Adipocyte (in vitro differentiated cells): ENCODE measurements around the gene RUSC2.

Experiments used
- DNase-seq: peaks from one replicate; pipeline ENCODE4 v3.0.0-alpha.2; 2015; ENCODE audit warnings: low read depth
- H3K27me3 ChIP-seq: replicated peaks from 2 replicates; pipeline ENCODE4 v1.7.0; 2013; ENCODE audit warnings: mild to moderate bottlenecking, low read length, moderate library complexity; ENCODE audit not compliant: control insufficient read depth, insufficient read depth
- H3K36me3 ChIP-seq: 2 replicates; pipeline ENCODE4 v1.7.0; 2013; ENCODE audit warnings: low read length, mild to moderate bottlenecking, moderate library complexity; ENCODE audit not compliant: control insufficient read depth, insufficient read depth, severe bottlenecking
- H3K4me1 ChIP-seq: 2 replicates; pipeline ENCODE4 v1.7.0; 2013; ENCODE audit warnings: mild to moderate bottlenecking, low read length, moderate library complexity; ENCODE audit not compliant: control insufficient read depth, insufficient read depth
- H3K4me3 ChIP-seq: 2 replicates; pipeline ENCODE4 v1.7.0; 2013; ENCODE audit warnings: mild to moderate bottlenecking, low read length, moderate library complexity
- H3K9ac ChIP-seq: 2 replicates; pipeline ENCODE4 v1.7.0; 2013; ENCODE audit warnings: mild to moderate bottlenecking, low read length, moderate library complexity
- H3K9me3 ChIP-seq: 2 replicates; pipeline ENCODE4 v1.7.0; 2013; ENCODE audit warnings: mild to moderate bottlenecking, low read length, moderate library complexity; ENCODE audit not compliant: control insufficient read depth

The RUSC2 gene

DNA sequence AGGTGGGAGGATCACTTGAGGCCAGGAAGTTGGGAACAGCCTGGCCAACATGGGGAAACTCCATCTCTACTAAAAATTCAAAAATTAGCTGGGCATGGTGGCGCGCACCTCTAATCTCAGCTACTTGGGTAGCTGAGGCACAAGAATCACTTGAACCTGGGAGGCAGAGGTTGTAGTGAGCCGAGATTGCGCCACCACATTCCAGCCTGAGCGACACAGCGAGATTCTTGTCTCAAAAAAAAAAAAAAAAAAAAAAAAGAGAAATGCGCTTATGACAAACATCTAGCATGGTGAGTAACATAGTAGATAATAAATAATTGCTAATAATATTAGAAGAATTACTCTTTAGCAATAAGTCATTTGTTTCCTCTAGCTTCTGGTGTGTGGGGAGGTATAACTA lies 25.9 kb downstream of the RUSC2 start:
- Histone ChIP-seq H3K9me3 (no peaks in the 10 kb centered on the region), H3K9ac (peak overlapping the region; percentile 83), H3K27me3 (no peaks in the 10 kb centered on the region), H3K36me3 (no peaks in the 10 kb centered on the region), H3K4me1 (peaks cover 68% of the 10 kb centered on the region), H3K4me3 (peak overlapping the region; percentile 36)
- no peak for DNase-seq

DNA sequence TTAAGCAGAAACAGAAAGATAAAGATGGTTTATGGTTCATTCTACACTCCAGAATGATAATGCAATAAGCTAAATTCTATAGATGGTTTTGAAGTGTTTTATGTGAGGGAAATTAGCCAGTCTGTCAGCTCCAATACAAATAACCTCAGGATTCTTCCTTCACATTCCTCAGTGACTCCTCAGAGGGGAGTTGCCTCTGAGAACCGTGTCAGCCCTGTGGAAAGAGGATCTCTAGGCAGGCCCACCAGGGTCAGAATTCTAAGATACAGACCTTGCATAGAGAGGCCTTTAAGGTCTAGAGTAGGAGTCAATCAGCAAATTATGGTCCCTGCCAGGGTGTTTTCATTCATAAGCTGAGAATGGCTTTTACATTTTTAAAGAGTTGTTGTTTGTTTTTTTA lies 26.6 kb downstream of the RUSC2 start:
- Histone ChIP-seq H3K9me3 (no peaks in the 10 kb centered on the region), H3K27me3 (no peaks in the 10 kb centered on the region), H3K4me1 (peaks cover 71% of the 10 kb centered on the region), H3K9ac (peak overlapping the region; percentile 83), H3K36me3 (no peaks in the 10 kb centered on the region), H3K4me3 (peak overlapping the region; percentile 36)
- peak; percentile 80 for DNase-seq

DNA sequence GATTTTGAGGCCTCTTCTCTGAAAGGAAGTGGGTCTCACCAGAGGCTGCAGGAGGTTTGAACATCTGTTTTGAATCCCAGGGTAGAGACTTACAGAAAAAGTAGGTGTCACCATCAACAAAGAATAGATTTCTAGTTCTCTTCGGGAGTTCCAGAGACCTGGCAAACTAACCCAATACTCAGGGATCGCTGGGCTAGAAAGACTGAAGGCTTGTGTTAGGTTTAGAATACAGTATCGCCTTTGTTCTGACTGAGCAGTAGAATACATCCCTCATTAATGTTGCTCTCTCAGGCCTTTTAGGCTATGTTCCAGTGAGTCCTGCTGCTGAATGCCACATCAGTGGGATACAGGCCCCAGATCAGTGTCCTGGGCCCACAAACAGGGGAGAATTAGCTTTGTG lies 27.2 kb downstream of the RUSC2 start:
- Histone ChIP-seq H3K9me3 (no peaks in the 10 kb centered on the region), H3K36me3 (no peaks in the 10 kb centered on the region), H3K9ac (peak overlapping the region; percentile 83), H3K4me3 (peak overlapping the region; percentile 4), H3K27me3 (no peaks in the 10 kb centered on the region), H3K4me1 (peaks cover 75% of the 10 kb centered on the region)
- DNase-seq: peak; percentile 61

DNA sequence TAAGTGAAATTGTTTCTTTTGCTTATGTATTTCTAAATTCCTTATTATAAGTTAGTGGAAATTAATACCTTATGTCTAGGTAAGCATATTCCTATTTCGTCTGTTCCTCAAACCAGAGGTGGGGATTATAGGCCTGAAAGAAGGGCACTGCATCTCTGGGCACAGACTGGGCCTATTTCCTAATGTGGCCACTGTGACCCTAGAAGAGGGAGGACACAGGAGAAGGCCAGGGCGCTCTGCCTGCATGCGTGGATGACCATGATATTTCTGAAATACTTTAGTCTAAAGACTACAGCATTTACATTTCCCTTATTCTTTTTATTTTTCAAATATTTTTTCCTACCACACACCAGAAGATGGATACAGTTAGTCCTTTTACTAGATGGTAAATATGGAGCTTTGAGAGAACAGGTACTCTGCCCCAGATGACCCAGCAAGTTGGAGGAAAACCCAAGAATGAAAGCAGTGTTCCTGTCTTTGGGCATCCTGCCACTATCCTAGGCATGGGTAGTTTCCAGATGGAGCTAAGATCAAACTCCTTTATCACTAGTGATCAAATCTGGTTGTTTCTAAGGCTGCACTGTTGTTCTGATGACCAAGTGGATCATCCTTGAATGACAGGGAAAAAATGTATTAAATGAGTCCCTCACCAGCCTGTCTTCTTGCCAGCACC lies 27.8 kb downstream of the RUSC2 start:
- peaks cover 75% of the 10 kb centered on the region for H3K4me1 ChIP-seq
- no peaks in the 10 kb centered on the region for H3K36me3 ChIP-seq

DNA sequence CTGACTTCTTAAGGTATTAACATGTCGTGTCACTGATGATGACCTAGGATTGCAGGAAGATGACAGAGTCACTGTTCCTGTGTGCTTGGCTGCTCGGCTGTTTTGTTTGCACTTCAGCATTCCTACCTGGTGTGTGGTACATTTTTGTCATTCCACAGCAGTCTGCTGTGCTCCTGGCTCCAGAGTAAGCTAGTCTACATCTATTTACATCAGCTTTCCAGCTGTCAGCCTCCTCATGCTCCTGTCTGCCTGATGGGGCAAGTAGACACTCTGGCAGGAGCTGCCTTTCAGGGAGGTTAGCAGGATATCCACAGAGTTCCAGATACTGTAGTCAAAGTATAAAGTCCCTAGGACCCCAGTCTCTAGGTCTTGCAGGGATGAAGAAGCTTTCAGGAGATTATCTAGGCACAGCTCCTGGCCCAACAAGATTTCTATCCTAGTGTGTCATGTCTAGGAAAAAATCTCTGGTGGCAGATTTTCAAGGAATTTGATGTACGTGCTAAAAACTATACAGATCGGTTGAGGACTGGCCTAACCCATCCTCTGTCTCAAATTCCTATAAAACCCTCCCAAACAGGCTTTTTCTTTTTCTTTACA lies 28.4 kb downstream of the RUSC2 start:
- Histone ChIP-seq H3K36me3 (no peaks in the 10 kb centered on the region), H3K9me3 (no peaks in the 10 kb centered on the region), H3K9ac (peak overlapping the region; percentile 83), H3K4me1 (peaks cover 78% of the 10 kb centered on the region), H3K4me3 (peak overlapping the region; percentile 32), H3K27me3 (no peaks in the 10 kb centered on the region)
- DNase-seq: peak; percentile 72

More for the DNA sequence above, 27.8 kb downstream of the RUSC2 start:
- Histone ChIP-seq H3K4me3 (peak overlapping the region; percentile 4), H3K9me3 (no peaks in the 10 kb centered on the region), H3K9ac (peak overlapping the region; percentile 83), H3K27me3 (no peaks in the 10 kb centered on the region)
- no peak for DNase-seq

DNA sequence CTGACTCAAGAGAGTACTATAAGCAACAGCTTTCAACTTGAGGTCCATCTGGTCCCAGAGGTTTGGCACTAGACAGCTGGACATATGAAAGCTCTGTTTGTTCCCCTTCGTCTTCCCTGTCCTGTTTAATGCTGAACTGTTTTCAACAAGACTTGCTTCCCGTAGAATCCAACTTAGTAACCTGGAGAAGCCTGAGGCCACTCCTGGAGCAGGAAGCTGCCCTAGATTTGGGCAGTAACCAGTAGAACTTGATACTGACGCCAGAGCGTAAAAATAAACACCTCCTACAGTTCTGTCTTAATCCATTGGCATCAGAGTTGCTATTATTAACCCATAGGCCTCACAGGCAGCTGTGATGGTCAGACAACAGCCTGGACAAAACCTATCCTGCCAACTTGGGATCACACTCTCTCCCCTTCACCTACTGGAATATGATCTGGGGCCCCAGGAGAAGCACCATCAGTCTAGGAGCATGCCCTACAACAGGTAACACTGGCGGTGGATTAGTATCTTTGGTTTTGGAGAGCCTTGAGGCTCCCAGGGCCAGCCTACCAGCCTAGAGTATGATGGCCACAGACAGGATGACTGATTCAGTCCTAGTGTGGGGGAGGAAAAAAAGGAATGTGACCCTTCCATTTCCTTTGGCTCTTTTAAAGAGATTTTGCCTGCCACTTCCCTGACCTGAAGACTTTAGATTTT lies 29.2 kb downstream of the RUSC2 start:
- Histone ChIP-seq H3K9ac (peak overlapping the region; percentile 83), H3K9me3 (no peaks in the 10 kb centered on the region), H3K4me3 (peak overlapping the region; percentile 32), H3K4me1 (peaks cover 76% of the 10 kb centered on the region), H3K27me3 (no peaks in the 10 kb centered on the region), H3K36me3 (no peaks in the 10 kb centered on the region)
- DNase-seq: peak; percentile 42

DNA sequence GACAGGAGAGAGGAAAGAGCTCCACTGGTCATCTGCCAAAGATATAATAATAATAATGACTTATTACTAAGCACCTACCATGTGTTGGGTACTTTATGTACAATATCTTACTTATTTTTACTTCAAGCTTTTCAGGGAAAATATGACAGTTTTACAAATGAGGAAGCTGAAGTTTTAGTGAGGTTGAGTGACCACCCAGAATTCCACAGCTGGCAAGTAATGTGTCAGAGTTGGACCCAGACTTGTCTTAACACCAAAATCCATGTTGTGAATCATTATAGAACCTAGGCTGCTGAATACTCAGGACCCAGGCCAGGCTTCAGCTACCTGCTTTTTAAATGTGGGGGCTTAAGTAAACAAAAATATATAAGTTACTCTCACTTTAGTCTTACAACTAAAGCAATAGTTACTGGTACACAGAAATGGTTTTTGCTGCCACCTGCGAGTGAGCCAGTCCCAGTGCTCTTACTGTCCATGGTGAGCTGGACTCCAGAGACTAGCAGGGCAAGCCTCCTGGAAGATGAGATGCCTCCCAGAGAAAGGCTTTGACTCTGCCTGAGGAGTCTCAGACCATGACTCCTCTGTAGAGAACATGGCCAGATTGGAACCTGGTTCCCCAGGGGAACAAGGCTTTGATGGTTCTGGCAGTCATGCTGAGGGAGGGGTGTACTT lies 29.9 kb downstream of the RUSC2 start:
- Histone ChIP-seq H3K9ac (peak overlapping the region; percentile 83), H3K36me3 (no peaks in the 10 kb centered on the region), H3K27me3 (no peaks in the 10 kb centered on the region), H3K4me1 (peaks cover 76% of the 10 kb centered on the region), H3K4me3 (peak overlapping the region; percentile 32), H3K9me3 (no peaks in the 10 kb centered on the region)
- peak; percentile 10 for DNase-seq

DNA sequence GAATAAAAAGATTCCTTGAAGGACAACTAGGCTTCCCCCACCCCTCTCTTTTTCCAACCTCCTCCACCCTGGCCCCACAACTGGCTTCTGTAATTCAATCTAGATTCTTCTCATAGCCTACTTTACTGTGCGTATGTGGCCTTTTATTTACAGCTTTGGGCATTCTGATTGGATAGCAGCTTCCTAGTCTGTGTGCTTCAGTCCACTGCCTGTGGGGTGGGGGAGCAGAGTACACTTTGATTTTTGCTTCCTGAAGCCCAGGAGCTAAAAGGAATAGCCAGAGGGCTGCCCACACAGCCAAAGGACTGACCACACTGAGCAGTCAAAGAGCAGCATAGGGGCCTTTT lies 30.4 kb downstream of the RUSC2 start:
- H3K4me1 ChIP-seq: peaks cover 76% of the 10 kb centered on the region
- DNase-seq: peak; percentile 38

DNA sequence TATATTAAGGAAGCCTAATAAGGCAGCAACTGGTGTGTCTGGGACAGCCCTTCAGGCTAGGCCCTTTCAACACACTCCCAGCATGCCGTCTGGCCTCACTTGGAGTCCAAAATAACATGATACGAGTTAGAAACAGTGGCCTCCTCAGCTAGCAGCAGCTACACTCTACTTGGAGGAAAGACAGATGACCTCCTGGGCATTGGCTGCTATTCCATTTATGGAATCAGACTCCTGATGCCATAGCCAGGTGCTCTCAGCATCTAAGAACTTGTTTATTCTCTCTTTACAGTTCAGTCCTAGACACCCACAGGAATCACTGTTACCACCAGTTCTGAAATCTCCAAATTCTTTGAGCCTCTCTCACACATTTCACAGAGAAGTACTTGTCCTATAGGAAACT lies 31.8 kb downstream of the RUSC2 start:
- H3K9me3 ChIP-seq: no peaks in the 10 kb centered on the region
- peak overlapping the region; percentile 34 for H3K4me3 ChIP-seq
- DNase-seq: peak; percentile 55
- H3K36me3 ChIP-seq: no peaks in the 10 kb centered on the region
- H3K9ac ChIP-seq: peak overlapping the region; percentile 83
- H3K27me3 ChIP-seq: no peaks in the 10 kb centered on the region
- peaks cover 78% of the 10 kb centered on the region for H3K4me1 ChIP-seq

More for the DNA sequence above, 30.4 kb downstream of the RUSC2 start:
- Histone ChIP-seq H3K4me3 (peak overlapping the region; percentile 28), H3K9me3 (no peaks in the 10 kb centered on the region), H3K9ac (peak overlapping the region; percentile 83), H3K36me3 (no peaks in the 10 kb centered on the region), H3K27me3 (no peaks in the 10 kb centered on the region)

DNA sequence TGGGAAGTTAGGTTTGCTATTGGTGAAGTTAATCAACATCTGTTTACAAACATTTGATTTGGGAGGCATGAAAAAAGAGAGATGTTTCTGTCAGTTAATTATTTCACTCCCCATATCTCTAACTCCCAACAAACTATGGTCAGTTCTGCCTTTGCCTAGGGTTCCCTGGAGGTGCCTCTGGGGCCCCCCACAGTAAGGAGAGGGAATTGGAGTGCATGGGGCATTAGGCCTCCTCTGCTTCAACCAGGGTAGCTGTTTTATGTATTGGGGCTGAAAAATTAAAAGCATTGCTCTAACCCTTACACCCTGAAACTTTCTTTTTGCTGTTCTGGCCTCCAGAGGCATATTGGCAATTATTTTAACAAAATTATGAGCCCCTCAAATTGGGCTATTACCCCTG lies 32.3 kb downstream of the RUSC2 start:
- H3K4me1 ChIP-seq: peaks cover 78% of the 10 kb centered on the region
- peak overlapping the region; percentile 34 for H3K4me3 ChIP-seq
- H3K27me3 ChIP-seq: no peaks in the 10 kb centered on the region
- no peaks in the 10 kb centered on the region for H3K36me3 ChIP-seq
- H3K9ac ChIP-seq: peak overlapping the region; percentile 55
- no peaks in the 10 kb centered on the region for H3K9me3 ChIP-seq
- DNase-seq: no peak

DNA sequence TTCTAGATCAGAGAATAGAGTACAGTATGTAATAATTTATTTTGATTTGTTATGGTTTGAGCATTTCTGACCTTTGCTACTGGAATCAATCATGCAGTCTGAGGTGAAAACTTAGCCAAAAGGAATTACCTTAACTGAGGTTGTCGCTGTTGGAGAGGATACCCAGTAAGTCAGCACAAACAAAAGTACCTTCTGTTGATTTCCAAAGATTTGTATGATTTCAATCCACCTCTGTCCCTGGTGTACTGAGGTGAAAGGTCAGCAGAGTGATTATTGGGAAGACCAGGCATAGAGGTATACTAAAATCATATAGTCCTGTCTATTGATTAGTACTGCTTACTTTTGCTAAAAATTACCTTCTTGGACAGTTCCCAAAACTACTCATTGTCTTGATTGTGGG lies 32.8 kb downstream of the RUSC2 start:
- Histone ChIP-seq H3K27me3 (no peaks in the 10 kb centered on the region), H3K4me3 (peak overlapping the region; percentile 34), H3K9me3 (no peaks in the 10 kb centered on the region), H3K4me1 (peaks cover 75% of the 10 kb centered on the region), H3K36me3 (peaks cover 2% of the 10 kb centered on the region), H3K9ac (peak overlapping the region; percentile 55)
- DNase-seq: no peak
